ENCODE measurements around the gene SLC23A2.

The SLC23A2 gene

GRCh38 chr20:4862661-4863060 lies 138.6 kb downstream of the SLC23A2 start:
- Mint-ChIP-seq H3K4me1 (no peaks in the 10 kb centered on the region), H3K36me3 (ENCODE audit: low read depth) (peaks cover 48% of the 10 kb centered on the region), H3K4me3 (no peak overlapping the region), H3K9me3 (no peaks in the 10 kb centered on the region), H3K27ac (no peak overlapping the region), H3K27me3 (ENCODE audit: low read depth) (no peaks in the 10 kb centered on the region)
- no peak for TF ChIP-seq CTCF (IDR thresholded peaks at IDR 0.05; ENCODE audit: unreplicated experiment in 3 of 3)

- no peaks in the 10 kb centered on the region for H3K9me3 Mint-ChIP-seq
- H3K4me1 Mint-ChIP-seq: no peaks in the 10 kb centered on the region
- H3K4me3 Mint-ChIP-seq: no peak overlapping the region
- peaks cover 48% of the 10 kb centered on the region for H3K36me3 Mint-ChIP-seq (ENCODE audit: low read depth)
- TF ChIP-seq CTCF (IDR thresholded peaks at IDR 0.05; ENCODE audit: unreplicated experiment in 3 of 3): no peak
- H3K27me3 Mint-ChIP-seq (ENCODE audit: low read depth): no peaks in the 10 kb centered on the region
- no peak overlapping the region for H3K27ac Mint-ChIP-seq
These were observed 139.3 kb downstream of the SLC23A2 start for GRCh38 chr20:4861961-4862360.

GRCh38 chr20:4858000-4858399 lies 143.3 kb downstream of the SLC23A2 start:
- Mint-ChIP-seq H3K27ac (no peak overlapping the region), H3K36me3 (ENCODE audit: low read depth) (peaks cover 54% of the 10 kb centered on the region), H3K27me3 (ENCODE audit: low read depth) (no peaks in the 10 kb centered on the region), H3K9me3 (no peaks in the 10 kb centered on the region), H3K4me3 (no peak overlapping the region), H3K4me1 (no peaks in the 10 kb centered on the region)
- TF ChIP-seq CTCF (IDR thresholded peaks at IDR 0.05; ENCODE audit: unreplicated experiment in 3 of 3): no peak

- Mint-ChIP-seq H3K27me3 (ENCODE audit: low read depth) (no peaks in the 10 kb centered on the region), H3K4me1 (no peaks in the 10 kb centered on the region), H3K36me3 (ENCODE audit: low read depth) (peaks cover 43% of the 10 kb centered on the region), H3K27ac (no peak overlapping the region), H3K9me3 (no peaks in the 10 kb centered on the region), H3K4me3 (no peak overlapping the region)
- no peak for TF ChIP-seq CTCF (IDR thresholded peaks at IDR 0.05; ENCODE audit: unreplicated experiment in 3 of 3)
These were observed 145.1 kb downstream of the SLC23A2 start for GRCh38 chr20:4856022-4856755.

GRCh38 chr20:4855555-4855954 lies 145.8 kb downstream of the SLC23A2 start:
- TF ChIP-seq CTCF (IDR thresholded peaks at IDR 0.05; ENCODE audit: unreplicated experiment in 3 of 3): no peak

GRCh38 chr20:4855097-4855496 lies 146.2 kb downstream of the SLC23A2 start:
- no peak for TF ChIP-seq CTCF (IDR thresholded peaks at IDR 0.05; ENCODE audit: unreplicated experiment in 3 of 3)
- Mint-ChIP-seq H3K36me3 (ENCODE audit: low read depth) (peaks cover 33% of the 10 kb centered on the region), H3K9me3 (no peaks in the 10 kb centered on the region), H3K4me3 (no peak overlapping the region), H3K4me1 (no peaks in the 10 kb centered on the region), H3K27me3 (ENCODE audit: low read depth) (no peaks in the 10 kb centered on the region), H3K27ac (no peak overlapping the region)

More at GRCh38 chr20:4855555-4855954, 145.8 kb downstream of the SLC23A2 start:
- Mint-ChIP-seq H3K9me3 (no peaks in the 10 kb centered on the region), H3K36me3 (ENCODE audit: low read depth) (peaks cover 38% of the 10 kb centered on the region), H3K27me3 (ENCODE audit: low read depth) (no peaks in the 10 kb centered on the region), H3K27ac (no peak overlapping the region), H3K4me1 (no peaks in the 10 kb centered on the region), H3K4me3 (no peak overlapping the region)
